Measurements from ENCODE around the gene VMP1.
"Not testable (repeated sequence)": the region's sequence is repeated elsewhere in the genome, so short reads cannot be mapped to it uniquely, and the experiment has no call there.

VMP1 gene

GRCh38 chr17:59754552-59754951, 47.1 kb downstream of the VMP1 start:
- no peak for DNase-seq (ENCODE audit: low read depth in 2 of 2)

DNA sequence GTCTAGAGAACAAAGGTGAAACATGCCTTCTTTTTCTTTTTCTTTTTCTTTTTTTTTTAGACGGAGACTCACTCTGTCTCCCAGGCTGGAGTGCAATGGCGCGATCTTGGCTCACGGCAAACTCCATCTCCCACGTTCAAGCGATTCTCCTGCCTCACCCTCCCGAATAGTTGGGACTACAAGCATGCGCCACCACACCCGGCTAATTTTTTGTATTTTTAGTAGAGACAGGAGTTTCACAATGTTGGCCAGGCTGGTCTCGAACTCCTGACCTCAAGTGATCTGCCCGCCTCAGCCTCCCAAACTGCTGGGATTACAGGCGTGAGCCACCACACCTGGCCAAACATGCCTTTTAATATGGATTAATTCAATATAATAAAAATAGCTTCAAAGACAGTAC, 47.6 kb downstream of the VMP1 start:
- not testable (repeated sequence) for DNase-seq (ENCODE audit: low read depth in 2 of 2)

GRCh38 chr17:59756236-59756818, 48.9 kb downstream of the VMP1 start:
- no peak for DNase-seq (ENCODE audit: low read depth in 2 of 2)

- DNase-seq (ENCODE audit: low read depth in 2 of 2) = no peak
These were observed 49.6 kb downstream of the VMP1 start for GRCh38 chr17:59757043-59757442.

GRCh38 chr17:59757470-59757869, 50.0 kb downstream of the VMP1 start:
- no peak for DNase-seq (ENCODE audit: low read depth in 2 of 2)

DNA sequence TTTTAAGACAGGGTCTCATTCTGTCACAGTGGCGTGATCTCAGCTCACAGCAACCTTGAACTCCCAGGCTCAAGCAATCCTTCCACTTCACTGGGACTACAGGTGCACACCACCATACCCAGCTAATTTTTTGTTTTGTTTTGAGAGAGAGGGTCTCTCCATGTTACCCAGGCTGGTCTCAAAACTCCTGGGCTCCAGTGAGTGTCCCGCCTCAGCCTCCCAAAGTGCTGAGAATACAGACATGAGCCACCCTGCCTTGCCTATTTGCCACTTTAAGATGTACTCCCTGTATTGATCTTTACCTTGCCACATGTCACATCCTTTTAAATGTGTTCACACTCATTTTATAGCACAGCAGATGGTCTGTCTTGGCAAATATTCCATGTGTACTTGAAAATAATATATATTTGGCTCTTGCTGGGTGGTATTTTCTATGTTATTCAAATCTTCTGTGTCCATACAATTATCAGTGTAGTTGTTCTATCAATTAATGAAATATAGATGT, 50.5 kb downstream of the VMP1 start:
- no peak for DNase-seq (ENCODE audit: low read depth in 2 of 2)

- DNase-seq (ENCODE audit: low read depth in 2 of 2) = not testable (repeated sequence)
These were observed 51.7 kb downstream of the VMP1 start for GRCh38 chr17:59758998-59759651.

GRCh38 chr17:59760160-59760559, 52.7 kb downstream of the VMP1 start:
- DNase-seq (ENCODE audit: low read depth in 2 of 2) = no peak

GRCh38 chr17:59761385-59762048, 54.1 kb downstream of the VMP1 start:
- DNase-seq (ENCODE audit: low read depth in 2 of 2) = no peak

- no peak for DNase-seq (ENCODE audit: low read depth in 2 of 2)
These were observed 54.8 kb downstream of the VMP1 start for GRCh38 chr17:59762049-59762823.

DNA sequence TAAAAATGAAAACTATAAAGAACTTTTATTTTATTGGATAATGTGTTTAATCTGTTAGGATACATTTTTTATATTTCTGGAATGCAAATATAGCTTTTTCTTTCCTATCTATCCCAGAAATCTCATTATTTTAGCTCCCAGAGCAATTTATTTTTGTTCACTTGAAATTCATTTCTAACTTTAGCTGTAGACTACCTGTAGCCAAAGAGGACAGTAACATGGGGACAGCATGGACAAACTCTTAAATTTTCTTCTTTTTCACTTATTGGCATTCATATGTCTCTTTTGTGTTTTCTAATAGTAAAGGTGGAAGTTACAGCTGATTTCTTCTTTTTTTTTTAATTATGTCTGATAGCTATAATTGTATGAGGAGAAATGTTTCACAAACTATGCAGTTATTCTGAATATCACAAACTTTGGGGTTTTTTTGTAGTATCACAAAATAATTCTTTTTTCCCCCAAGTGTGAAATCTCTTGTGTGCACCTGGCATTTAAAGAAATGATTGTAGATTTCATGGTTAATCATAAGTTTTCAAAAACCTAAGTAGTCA, 55.4 kb downstream of the VMP1 start:
- no peak for DNase-seq (ENCODE audit: low read depth in 2 of 2)

GRCh38 chr17:59763861-59764260, 56.4 kb downstream of the VMP1 start:
- DNase-seq (ENCODE audit: low read depth in 2 of 2) = no peak

- no peak for DNase-seq (ENCODE audit: low read depth in 2 of 2)
These were observed 56.9 kb downstream of the VMP1 start for GRCh38 chr17:59764292-59764741.

GRCh38 chr17:59765038-59765437, 57.6 kb downstream of the VMP1 start:
- DNase-seq (ENCODE audit: low read depth in 2 of 2) = no peak

DNA sequence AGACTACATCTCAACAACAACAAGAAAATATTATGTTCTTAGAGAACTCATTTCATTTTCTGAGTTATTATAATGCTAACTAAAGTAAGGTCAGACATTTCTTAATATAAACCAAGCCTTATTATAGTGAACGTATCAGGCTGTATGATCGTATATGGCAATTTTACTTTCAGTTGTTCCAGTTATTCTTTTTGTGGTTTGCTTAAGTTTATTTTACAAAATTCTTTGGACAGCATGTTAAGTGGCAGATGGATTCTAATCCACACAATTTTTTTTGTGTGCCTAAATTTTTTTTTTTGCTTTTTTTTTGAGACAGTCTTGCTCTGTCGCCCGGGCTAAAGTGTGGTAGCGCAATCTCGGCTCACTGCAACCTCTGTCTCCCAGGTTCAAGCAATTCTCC, 59.0 kb downstream of the VMP1 start:
- DNase-seq (ENCODE audit: low read depth in 2 of 2) = no peak

DNA sequence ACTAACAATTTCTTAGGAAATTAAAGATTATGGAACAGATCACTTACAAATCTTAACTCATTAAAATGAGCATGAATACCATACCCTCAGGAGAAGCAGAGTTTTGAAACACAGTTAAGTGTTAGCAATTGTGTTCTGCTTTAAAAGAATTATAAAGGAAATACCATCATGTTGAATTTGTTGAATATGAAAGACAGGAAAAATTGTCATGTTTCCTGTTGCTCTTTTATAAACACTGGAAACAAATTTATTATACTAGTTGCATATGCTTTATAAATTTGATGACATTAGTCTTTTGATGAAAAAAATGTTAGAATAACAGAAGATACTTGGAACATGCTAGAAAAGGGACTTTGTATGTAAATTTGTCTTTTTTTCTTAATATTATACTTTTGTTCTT, 59.7 kb downstream of the VMP1 start:
- no peak for DNase-seq (ENCODE audit: low read depth in 2 of 2)

DNA sequence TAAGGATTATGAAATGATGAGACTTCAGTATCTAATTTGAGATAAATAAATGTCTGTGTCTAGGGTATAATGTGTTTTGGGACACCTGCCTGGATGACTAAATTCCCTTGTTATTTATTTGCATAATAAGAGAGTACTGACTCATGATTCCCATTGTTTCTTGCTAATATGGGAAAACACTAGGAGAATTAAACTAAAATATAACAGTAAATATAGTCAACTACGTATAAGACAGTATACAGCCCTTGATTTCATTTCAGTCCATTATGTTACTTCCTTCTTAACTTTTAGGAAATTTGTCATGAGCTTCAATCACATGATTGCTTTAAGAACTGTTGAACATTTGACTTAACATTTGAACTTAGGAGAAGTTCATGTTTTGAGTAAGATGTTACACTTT, 62.4 kb downstream of the VMP1 start:
- no peak for DNase-seq (ENCODE audit: low read depth in 2 of 2)

DNA sequence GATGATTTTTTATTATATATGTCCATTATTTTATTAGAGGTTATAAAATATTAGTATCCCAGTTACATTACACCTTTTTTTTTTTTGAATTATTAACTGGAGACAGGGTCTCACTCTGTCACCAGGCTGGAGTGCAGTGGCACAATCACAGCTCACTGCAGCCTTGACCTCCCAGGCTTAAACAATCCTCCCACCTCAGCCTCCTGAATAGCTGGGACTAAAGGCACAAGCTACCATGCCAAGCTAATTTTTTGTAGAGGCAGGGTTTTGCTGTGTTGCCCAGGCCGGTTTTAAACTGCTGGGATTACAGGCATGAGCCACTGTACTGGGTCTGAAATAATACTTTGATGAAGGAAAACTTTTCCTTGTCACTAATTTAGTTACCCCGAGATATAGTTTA, 63.6 kb downstream of the VMP1 start:
- DNase-seq (ENCODE audit: low read depth in 2 of 2) = no peak

- no peak for DNase-seq (ENCODE audit: low read depth in 2 of 2)
These were observed 68.4 kb downstream of the VMP1 start for GRCh38 chr17:59775786-59776350.

DNA sequence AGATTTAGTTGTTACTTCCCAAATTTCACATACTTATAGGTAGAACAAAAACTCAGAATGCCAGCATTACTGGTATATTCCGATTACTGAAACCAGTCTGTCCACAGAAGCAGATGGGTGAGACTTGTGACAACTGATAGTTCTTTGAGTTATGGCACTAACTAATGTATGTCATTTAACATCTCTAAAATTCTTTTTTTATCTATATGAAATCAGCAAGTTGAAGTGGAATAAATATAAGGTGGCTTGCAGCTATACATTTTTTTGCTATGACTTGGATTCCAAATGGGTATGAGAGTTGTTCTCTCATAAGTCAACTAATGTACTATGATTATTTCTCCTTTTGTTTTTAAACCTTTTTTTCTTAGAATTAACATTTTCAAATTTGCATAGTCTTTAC, 69.1 kb downstream of the VMP1 start:
- DNase-seq (ENCODE audit: low read depth in 2 of 2) = no peak

GRCh38 chr17:59777033-59777432, 69.6 kb downstream of the VMP1 start:
- DNase-seq (ENCODE audit: low read depth in 2 of 2) = no peak

DNA sequence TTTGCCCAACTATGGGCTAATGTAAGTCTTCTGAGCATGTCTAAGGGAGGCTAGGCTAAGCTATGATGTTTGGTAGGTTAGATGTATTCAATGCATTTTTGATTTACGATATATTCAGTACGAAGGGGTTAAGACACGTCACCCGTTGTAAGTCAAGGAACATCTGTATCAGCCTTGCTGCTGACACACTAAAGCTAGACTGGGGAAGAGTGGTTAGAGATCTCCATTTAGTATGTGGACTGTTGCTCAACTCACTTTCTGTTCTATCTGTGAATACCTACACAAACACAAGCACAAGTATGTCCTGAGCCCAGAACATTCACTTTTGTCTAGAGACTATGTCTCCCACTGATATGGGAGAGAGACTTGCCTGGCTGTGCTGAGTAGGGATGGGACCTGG, 71.5 kb downstream of the VMP1 start:
- DNase-seq (ENCODE audit: low read depth in 2 of 2) = no peak

All from stimulated activated CD8-positive, alpha-beta memory T cell treated with anti-CD3 and anti-CD28 coated beads, Interleukin-2, amount 100 ng/mL, for 1 hour (primary cell).